B cell (primary cell): ENCODE results near the gene STX18. TPM values are rescaled to one million over a fixed set of nuclear protein-coding genes. Genes with fewer than 3 reads are reported as not detected.

Source experiments
- ATAC-seq: fragments of 200-7000 bp; cut with Tn5 transposase; one replicate; pipeline ENCODE4 v1.10.0; 2021; ENCODE audit warnings: low read depth, mild to moderate bottlenecking, moderate number of reproducible peaks, moderate library complexity
- CTCF ChIA-PET: fragments of 350-600 bp; sonication (Branson Sonifier 250); formaldehyde crosslinking; loops from one replicate; lab custom pipeline; 2021; ENCODE audit warnings: antibody characterized with exemption, inconsistent platforms; lab: Charles Lee
- POLR2A ChIA-PET: fragments of 350-600 bp; sonication (Branson Sonifier 250); formaldehyde crosslinking; loops from one replicate; lab custom pipeline; 2021; ENCODE audit warnings: antibody characterized with exemption; lab: Charles Lee
- DNase-seq: peaks from one replicate; pipeline ENCODE4 v3.0.0; 2013
- H2AFZ ChIP-seq: 2 replicates; pipeline ENCODE4 v1.6.1; 2012; ENCODE audit warnings: mild to moderate bottlenecking, low read depth, low read length; ENCODE audit not compliant: insufficient read depth, poor library complexity, severe bottlenecking
- H3K27ac ChIP-seq, 2 donors: 1 replicate in 1 of 2; 2 replicates in 1 of 2; pipeline ENCODE4 v1.5.1; 2012 to 2013; ENCODE audit warnings: low read length in 2 of 2, mild to moderate bottlenecking in 2 of 2, moderate library complexity in 1 of 2
- H3K27me3 ChIP-seq, 4 experiments: fragments of 200-600 bp in 1 of 4; sonication (generic) in 1 of 4; replicated peaks in 1 of 4; 1 replicate in 2 of 4; 2 replicates in 2 of 4; pipeline versions ENCODE4 v1.6.1 to v1.7.0; 2013 to 2016; ENCODE audit warnings: low read length in 3 of 4, mild to moderate bottlenecking in 2 of 4, mixed read lengths in 1 of 4, moderate library complexity in 1 of 4; ENCODE audit not compliant: insufficient read depth in 4 of 4, control insufficient read depth in 3 of 4; ENCODE audit errors: control extremely low read depth in 1 of 4
- H3K36me3 ChIP-seq, 2 experiments: replicated peaks in 1 of 2; 1 replicate in 1 of 2; 2 replicates in 1 of 2; pipeline versions ENCODE4 v1.6.1 to v1.7.1; 2013; ENCODE audit warnings: low read length in 1 of 2; ENCODE audit not compliant: insufficient read depth in 2 of 2, control insufficient read depth in 1 of 2; ENCODE audit errors: control extremely low read depth in 1 of 2, extremely low read depth in 1 of 2
- H3K4me1 ChIP-seq, 2 donors: fragments of 200-600 bp in 1 of 2; sonication (generic) in 1 of 2; 1 replicate in 1 of 2; 2 replicates in 1 of 2; pipeline versions ENCODE4 v1.5.1 to v1.6.1; 2013 to 2017; ENCODE audit warnings: low read length in 2 of 2; ENCODE audit not compliant: control insufficient read depth in 2 of 2, insufficient read depth in 2 of 2
- H3K4me2 ChIP-seq: replicated peaks from 2 replicates; pipeline ENCODE3; 2012; ENCODE audit warnings: mild to moderate bottlenecking, low read depth, low read length; ENCODE audit not compliant: poor library complexity, severe bottlenecking
- H3K4me3 ChIP-seq, 5 experiments: fragments of 200-600 bp in 1 of 5; sonication (generic) in 1 of 5; 1 replicate in 3 of 5; 2 replicates in 2 of 5; pipeline versions ENCODE4 v1.5.1 to v1.7.0; 2011 to 2016; ENCODE audit warnings: low read length in 4 of 5, mild to moderate bottlenecking in 4 of 5, low read depth in 2 of 5, control low read depth in 1 of 5, moderate library complexity in 1 of 5; ENCODE audit not compliant: insufficient read depth in 1 of 5; ENCODE audit errors: control extremely low read depth in 1 of 5, extremely low read depth in 1 of 5
- H3K79me2 ChIP-seq: fragments of 200-600 bp; sonication (generic); one replicate; pipeline ENCODE4 v1.6.0; 2016; ENCODE audit warnings: low read length; ENCODE audit not compliant: control insufficient read depth, insufficient read depth
- H3K9ac ChIP-seq: fragments of 200-600 bp; sonication (generic); 2 replicates; pipeline ENCODE4 v1.6.1; 2017; ENCODE audit warnings: mild to moderate bottlenecking, low read length, moderate library complexity
- H3K9me3 ChIP-seq, 3 donors: one replicate each; pipeline versions ENCODE4 v1.6.1 to v1.7.1; 2013; ENCODE audit warnings: low read length in 2 of 3; ENCODE audit not compliant: control insufficient read depth in 2 of 3, insufficient read depth in 1 of 3; ENCODE audit errors: control extremely low read depth in 1 of 3
- H4K20me1 ChIP-seq: 2 replicates; pipeline ENCODE4 v1.6.0; 2012; ENCODE audit warnings: mild to moderate bottlenecking, low read length; ENCODE audit not compliant: insufficient read depth, control insufficient read depth, poor library complexity, severe bottlenecking
- H3K27ac Mint-ChIP-seq: one replicate; pipeline ENCODE4 v1.8.0; 2021; ENCODE audit warnings: mixed read lengths
- H3K27me3 Mint-ChIP-seq: one replicate; pipeline ENCODE4 v1.8.0; 2021; ENCODE audit warnings: mixed read lengths
- H3K4me1 Mint-ChIP-seq: one replicate; pipeline ENCODE4 v1.8.0; 2021; ENCODE audit warnings: mixed read lengths
- H3K4me3 Mint-ChIP-seq: one replicate; pipeline ENCODE4 v1.8.0; 2021; ENCODE audit warnings: mixed read lengths
- H3K9me3 Mint-ChIP-seq: one replicate; pipeline ENCODE4 v1.8.0; 2022; ENCODE audit warnings: mixed read lengths; ENCODE audit not compliant: insufficient read depth
- CTCF ChIP-seq: fragments of 200-600 bp; IDR thresholded peaks from one replicate; pipeline ENCODE4 v1.8.0; 2022; ENCODE audit warnings: antibody characterized with exemption, mild to moderate bottlenecking
- EZH2 ChIP-seq: IDR thresholded peaks from 2 replicates; pipeline ENCODE4 v1.6.1; 2012; ENCODE audit warnings: borderline replicate concordance, low read depth, mild to moderate bottlenecking, moderate library complexity, low read length; ENCODE audit not compliant: insufficient read depth, poor library complexity, severe bottlenecking
- WGBS: methylation state at CpG from one replicate; pipeline ENCODE4 v1.1.5; 2013; ENCODE audit warnings: missing lambda C conversion rate; ENCODE audit not compliant: insufficient coverage; 5-methylcytosine and 5-hydroxymethylcytosine counted together
- intact Hi-C: fragments of 100-400 bp; cut with micrococcal nuclease; formaldehyde crosslinking; loops from one replicate; pipeline ENCODE4 v1.10.0; 2022
- polyA plus RNA-seq: library from polyadenylated mRNA; depleted of rRNA; stranded (reverse); fragments of >200 nt; gene quantifications from 2 replicates; pipeline ENCODE4 v1.2.3, GENCODE V29; 2012
- total RNA-seq, 2 donors: library from RNA; stranded (reverse); fragments of 120-200 nt in 1 of 2; gene quantifications; 1 replicate in 1 of 2; 2 replicates in 1 of 2; pipeline versions ENCODE4 v1.2.3 to v1.2.4, GENCODE V29; 2013 to 2022

Gene STX18
- total and polyA plus RNA-seq, 2 donors (not counting 1 experiment from before 2014, with no cell fraction given), result 20.3 to 33.6 TPM

- no peaks in the 10 kb centered on the region for H3K9me3 ChIP-seq
- intact Hi-C loops, result no loop called here
- H3K9ac ChIP-seq, result no peak overlapping the region
- ChIA-PET POLR2A (no interaction called here), CTCF (no interaction called here)
- Mint-ChIP-seq H3K4me3 (no peak overlapping the region), H3K27ac (no peak overlapping the region), H3K4me1 (no peaks in the 10 kb centered on the region), H3K9me3 (no peaks in the 10 kb centered on the region), H3K27me3 (no peaks in the 10 kb centered on the region)
- no peak for TF ChIP-seq EZH2
- no peak for TF ChIP-seq CTCF
- no peak overlapping the region for H3K4me2 ChIP-seq
- no peak overlapping the region for H3K27ac ChIP-seq
- H3K4me1 ChIP-seq, result no peaks in the 10 kb centered on the region
- DNase-seq, result no peak
- H3K27me3 ChIP-seq, result no peaks in the 10 kb centered on the region
- H2AFZ ChIP-seq, result no peak overlapping the region
- H3K36me3 ChIP-seq, result peaks cover 6 to 18% of the 10 kb centered on the region in 2 experiments
- H3K79me2 ChIP-seq, result no peaks in the 10 kb centered on the region
- peaks cover 5% of the 10 kb centered on the region for H4K20me1 ChIP-seq
- ATAC-seq, result no peak
- no peak overlapping the region for H3K4me3 ChIP-seq
- 94% methylated on average over 3 of the region's 5 CpGs for WGBS
These were observed 114.0 kb downstream of the STX18 start for GRCh38 chr4:4427886-4428285.

- H3K27me3 ChIP-seq, result no peaks in the 10 kb centered on the region
- TF ChIP-seq CTCF (no peak), EZH2 (no peak)
- H3K9ac ChIP-seq, result no peak overlapping the region
- H3K4me2 ChIP-seq, result no peak overlapping the region
- H3K9me3 ChIP-seq, result no peaks in the 10 kb centered on the region
- POLR2A ChIA-PET, result no interaction called here
- no peak overlapping the region for H3K4me3 Mint-ChIP-seq
- no peaks in the 10 kb centered on the region for H3K9me3 Mint-ChIP-seq
- peaks cover 5% of the 10 kb centered on the region for H4K20me1 ChIP-seq
- H3K27me3 Mint-ChIP-seq, result no peaks in the 10 kb centered on the region
- intact Hi-C loops, result no loop called here
- CTCF ChIA-PET, result no interaction called here
- no peak overlapping the region for H3K4me3 ChIP-seq
- 98% methylated on average over 6 of the region's 12 CpGs for WGBS
- ATAC-seq (no peak), DNase-seq (no peak)
- no peaks in the 10 kb centered on the region for H3K4me1 ChIP-seq
- H3K27ac Mint-ChIP-seq, result no peak overlapping the region
- no peak overlapping the region for H2AFZ ChIP-seq
- H3K27ac ChIP-seq, result no peak overlapping the region
- H3K36me3 ChIP-seq, result peaks cover 6 to 21% of the 10 kb centered on the region in 2 experiments
- no peaks in the 10 kb centered on the region for H3K4me1 Mint-ChIP-seq
- no peaks in the 10 kb centered on the region for H3K79me2 ChIP-seq
These were observed 114.6 kb downstream of the STX18 start for GRCh38 chr4:4427121-4427870.
